SU-DHL-6 (cell line): ENCODE measurements around the gene PLA1A.

Experiments used
- H2AFZ ChIP-seq: fragments of 200-600 bp; sonication (generic); 2 replicates; pipeline ENCODE4 v1.6.1; 2014; ENCODE audit warnings: low read depth, mild to moderate bottlenecking, moderate library complexity, mixed read lengths, antibody characterized with exemption, low read length; ENCODE audit not compliant: severe bottlenecking
- H3F3A ChIP-seq: fragments of 200-600 bp; shearing (Covaris generic); 2 replicates; pipeline ENCODE4 v1.6.0; 2016; ENCODE audit warnings: antibody characterized with exemption, mild to moderate bottlenecking; ENCODE audit not compliant: insufficient read depth
- H3K27ac ChIP-seq: fragments of 200-600 bp; sonication (generic); 2 replicates; pipeline ENCODE4 v1.5.1; 2016; ENCODE audit warnings: low read depth, mild to moderate bottlenecking, low read length, moderate library complexity, mixed read lengths
- H3K27me3 ChIP-seq: fragments of 200-600 bp; sonication (generic), shearing (Covaris generic); 2 replicates; pipeline ENCODE4 v1.6.0; 2014; ENCODE audit warnings: mild to moderate bottlenecking, low read length
- H3K36me3 ChIP-seq: fragments of 200-600 bp; sonication (generic); 2 replicates; pipeline ENCODE4 v1.6.1; 2014; ENCODE audit warnings: mild to moderate bottlenecking, low read length, mixed read lengths
- H3K4me2 ChIP-seq: fragments of 300-600, 200-600 bp; shearing (Covaris generic), sonication (generic); 2 replicates; pipeline ENCODE4 v1.6.0; 2014; ENCODE audit warnings: low read length, low read depth, mild to moderate bottlenecking; ENCODE audit not compliant: poor library complexity, severe bottlenecking
- H3K4me3 ChIP-seq: fragments of 200-600 bp; sonication (generic); 2 replicates; pipeline ENCODE4 v1.5.1; 2014; ENCODE audit warnings: antibody characterized with exemption, low read length, mild to moderate bottlenecking, mixed read lengths; ENCODE audit not compliant: insufficient read depth, poor library complexity, severe bottlenecking
- H3K79me2 ChIP-seq: fragments of 200-600 bp; sonication (generic); 2 replicates; pipeline ENCODE4 v1.6.1; 2014; ENCODE audit warnings: mild to moderate bottlenecking, low read length, moderate library complexity; ENCODE audit not compliant: insufficient read depth
- H3K9ac ChIP-seq: fragments of 200-600 bp; sonication (generic); 2 replicates; pipeline ENCODE4 v1.7.0; 2014; ENCODE audit warnings: mild to moderate bottlenecking, low read length
- H3K9me2 ChIP-seq: fragments of 200-600 bp; sonication (generic); replicated peaks from 2 replicates; pipeline ENCODE4 v1.6.1; 2014; ENCODE audit warnings: low read length; ENCODE audit not compliant: insufficient read depth
- H3K9me3 ChIP-seq: fragments of 200-600 bp; sonication (generic); 2 replicates; pipeline ENCODE4 v1.6.1; 2014; ENCODE audit warnings: low read length, mixed read lengths; ENCODE audit not compliant: insufficient read depth
- H4K20me1 ChIP-seq: fragments of 200-600 bp; sonication (generic); 2 replicates; pipeline ENCODE4 v1.6.1; 2014; ENCODE audit warnings: low read depth, mild to moderate bottlenecking, antibody characterized with exemption, low read length, moderate library complexity, mixed read lengths
- EZH2phosphoT487 ChIP-seq: fragments of 200-600 bp; sonication (generic), shearing (Covaris generic); conservative IDR thresholded peaks from 2 replicates; pipeline ENCODE4 v1.6.1; 2018; ENCODE audit warnings: mild to moderate bottlenecking, antibody characterized with exemption, low read length, moderate library complexity, mixed read lengths
- TF ChIP-seq, protein P1 (sequence below): fragments of 200-600 bp; sonication (generic); IDR thresholded peaks from one replicate; pipeline ENCODE4 v1.5.1; 2017; ENCODE audit warnings: antibody characterized with exemption, mild to moderate bottlenecking, low read length, moderate library complexity; ENCODE audit not compliant: insufficient read depth, poor library complexity, severe bottlenecking

The PLA1A gene

DNA sequence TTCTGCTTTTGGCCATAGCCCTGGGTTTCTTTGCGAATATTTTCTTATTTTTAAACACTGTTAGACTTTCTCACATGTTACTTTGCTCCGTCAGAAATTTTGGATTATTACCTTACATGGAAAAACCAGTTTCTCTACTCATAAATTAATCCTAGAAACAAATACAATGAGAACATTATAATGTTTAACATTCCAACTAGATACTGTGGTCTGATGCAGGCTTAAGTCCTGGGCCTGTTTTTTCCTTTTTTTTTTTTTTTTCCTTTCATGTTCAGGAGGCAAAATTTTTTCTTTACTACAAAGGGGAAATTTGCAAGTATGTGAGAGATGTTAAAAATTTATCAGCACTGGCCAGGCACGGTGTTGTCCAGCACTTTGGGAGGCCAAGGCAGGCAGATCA is 33.8 kb downstream of the PLA1A start:
- H3F3A ChIP-seq = no peaks in the 10 kb centered on the region
- no peak overlapping the region for H3K4me2 ChIP-seq
- no peaks in the 10 kb centered on the region for H3K79me2 ChIP-seq
- TF ChIP-seq, protein P1, sequence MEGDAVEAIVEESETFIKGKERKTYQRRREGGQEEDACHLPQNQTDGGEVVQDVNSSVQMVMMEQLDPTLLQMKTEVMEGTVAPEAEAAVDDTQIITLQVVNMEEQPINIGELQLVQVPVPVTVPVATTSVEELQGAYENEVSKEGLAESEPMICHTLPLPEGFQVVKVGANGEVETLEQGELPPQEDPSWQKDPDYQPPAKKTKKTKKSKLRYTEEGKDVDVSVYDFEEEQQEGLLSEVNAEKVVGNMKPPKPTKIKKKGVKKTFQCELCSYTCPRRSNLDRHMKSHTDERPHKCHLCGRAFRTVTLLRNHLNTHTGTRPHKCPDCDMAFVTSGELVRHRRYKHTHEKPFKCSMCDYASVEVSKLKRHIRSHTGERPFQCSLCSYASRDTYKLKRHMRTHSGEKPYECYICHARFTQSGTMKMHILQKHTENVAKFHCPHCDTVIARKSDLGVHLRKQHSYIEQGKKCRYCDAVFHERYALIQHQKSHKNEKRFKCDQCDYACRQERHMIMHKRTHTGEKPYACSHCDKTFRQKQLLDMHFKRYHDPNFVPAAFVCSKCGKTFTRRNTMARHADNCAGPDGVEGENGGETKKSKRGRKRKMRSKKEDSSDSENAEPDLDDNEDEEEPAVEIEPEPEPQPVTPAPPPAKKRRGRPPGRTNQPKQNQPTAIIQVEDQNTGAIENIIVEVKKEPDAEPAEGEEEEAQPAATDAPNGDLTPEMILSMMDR = no peak
- TF ChIP-seq EZH2phosphoT487 = no peak
- no peaks in the 10 kb centered on the region for H3K9me3 ChIP-seq
- no peaks in the 10 kb centered on the region for H3K27me3 ChIP-seq
- no peak overlapping the region for H2AFZ ChIP-seq
- no peaks in the 10 kb centered on the region for H4K20me1 ChIP-seq
- H3K36me3 ChIP-seq = no peaks in the 10 kb centered on the region
- no peak overlapping the region for H3K9ac ChIP-seq
- no peaks in the 10 kb centered on the region for H3K9me2 ChIP-seq
- H3K27ac ChIP-seq = no peak overlapping the region
- H3K4me3 ChIP-seq = no peak overlapping the region

DNA sequence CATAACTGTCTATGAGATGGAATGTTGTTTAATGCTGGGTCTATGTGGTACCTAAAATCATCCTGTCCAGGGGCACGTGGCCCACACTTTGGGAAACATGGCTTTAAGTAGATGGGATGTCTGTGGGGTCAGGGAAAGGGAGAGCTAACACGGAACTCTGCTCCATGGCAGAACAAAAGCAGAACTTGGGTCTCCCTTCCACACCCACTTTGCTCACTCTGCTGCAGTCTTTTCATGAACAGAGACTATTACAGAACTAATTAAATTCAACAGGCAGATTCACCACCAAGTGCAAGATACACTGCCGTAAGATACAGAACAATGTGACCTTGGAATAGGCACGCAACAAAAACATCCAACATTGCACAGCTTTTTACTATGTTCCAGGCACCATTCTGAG is 34.5 kb downstream of the PLA1A start:
- Histone ChIP-seq H3K36me3 (no peaks in the 10 kb centered on the region), H3K9ac (no peak overlapping the region), H3K9me3 (no peaks in the 10 kb centered on the region), H3F3A (no peaks in the 10 kb centered on the region), H3K27me3 (no peaks in the 10 kb centered on the region), H3K27ac (no peak overlapping the region), H3K4me2 (no peak overlapping the region), H4K20me1 (no peaks in the 10 kb centered on the region), H3K79me2 (no peaks in the 10 kb centered on the region), H3K9me2 (no peaks in the 10 kb centered on the region), H3K4me3 (no peak overlapping the region), H2AFZ (no peak overlapping the region)
- TF ChIP-seq EZH2phosphoT487 = no peak

DNA sequence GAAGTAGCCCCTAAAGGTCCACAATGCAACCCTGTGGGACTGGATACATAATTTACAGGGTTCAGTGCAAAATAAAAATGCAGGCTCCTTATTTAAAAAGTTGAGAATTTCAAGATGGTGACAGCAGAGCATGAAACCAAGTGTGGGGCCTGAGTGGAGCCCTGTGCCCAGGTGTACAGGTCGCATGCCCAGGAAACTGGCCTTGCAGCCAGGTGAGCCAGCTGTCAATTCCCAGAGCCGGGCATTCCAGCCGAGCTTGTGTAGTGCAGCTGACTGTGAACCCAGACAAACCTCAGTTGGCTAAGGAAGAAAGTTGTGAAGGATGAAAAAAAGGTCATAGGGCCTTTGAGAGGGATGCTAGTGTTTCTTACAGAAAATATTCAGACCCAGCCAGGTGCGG is 35.1 kb downstream of the PLA1A start:
- TF ChIP-seq EZH2phosphoT487 = no peak
- TF ChIP-seq, protein P1 = no peak
- Histone ChIP-seq H3K36me3 (no peaks in the 10 kb centered on the region), H3K27ac (no peak overlapping the region), H3K79me2 (no peaks in the 10 kb centered on the region), H3K9ac (no peak overlapping the region), H3K27me3 (no peaks in the 10 kb centered on the region), H3K9me2 (no peaks in the 10 kb centered on the region), H4K20me1 (no peaks in the 10 kb centered on the region), H3K4me3 (no peak overlapping the region), H3F3A (no peaks in the 10 kb centered on the region), H3K9me3 (no peaks in the 10 kb centered on the region), H3K4me2 (no peak overlapping the region), H2AFZ (no peak overlapping the region)

DNA sequence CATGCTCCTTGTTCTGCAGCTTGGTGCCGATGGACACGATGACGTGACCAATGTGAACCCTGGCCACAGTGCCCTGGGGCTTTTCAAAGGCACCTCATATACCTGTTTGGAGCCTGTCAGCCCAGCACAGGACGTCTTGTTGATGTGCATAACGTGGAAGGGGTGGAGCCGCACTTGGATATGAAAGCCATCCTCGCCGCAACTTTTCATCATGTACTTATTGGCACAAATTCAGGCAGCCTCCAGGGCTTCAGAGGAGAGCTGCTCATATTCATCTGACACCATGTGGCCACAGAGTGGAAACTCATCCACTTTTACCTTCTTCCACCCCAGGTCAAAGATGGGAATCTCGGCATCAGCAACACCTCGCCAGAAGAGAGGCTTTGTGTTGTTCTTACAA is 38.0 kb downstream of the PLA1A start:
- H4K20me1 ChIP-seq = no peaks in the 10 kb centered on the region
- no peaks in the 10 kb centered on the region for H3K9me3 ChIP-seq
- H3K79me2 ChIP-seq = no peaks in the 10 kb centered on the region
- no peak overlapping the region for H2AFZ ChIP-seq
- H3K27me3 ChIP-seq = no peaks in the 10 kb centered on the region
- H3K4me3 ChIP-seq = no peak overlapping the region
- no peaks in the 10 kb centered on the region for H3K9me2 ChIP-seq
- no peaks in the 10 kb centered on the region for H3F3A ChIP-seq
- H3K4me2 ChIP-seq = no peak overlapping the region
- H3K27ac ChIP-seq = no peak overlapping the region
- H3K36me3 ChIP-seq = no peaks in the 10 kb centered on the region
- H3K9ac ChIP-seq = no peak overlapping the region
- no peak for TF ChIP-seq EZH2phosphoT487
- TF ChIP-seq, protein P1 = no peak
